Calu3 (cell line): ENCODE results near the gene LRMDA. TPM values are rescaled to one million over a fixed set of nuclear protein-coding genes. Genes with fewer than 3 reads are reported as not detected.

Source experiments
- BruUV-seq: library from RNA; stranded (reverse); fragments of 400-500 nt; replicated peaks from 2 replicates; lab custom pipeline; 2021; lab: Mats Ljungman, UMichigan
- CTCF ChIA-PET: fragments of 300-600 bp; sonication (Branson Sonifier 250); formaldehyde crosslinking; loops from one replicate; lab custom pipeline; 2022; ENCODE audit warnings: antibody characterized with exemption; lab: Charles Lee
- DNase-seq: peaks from one replicate; pipeline ENCODE4 v3.0.0; 2022
- H3K27ac Mint-ChIP-seq: one replicate; pipeline ENCODE4 v1.8.0; 2022; ENCODE audit warnings: mixed read lengths; ENCODE audit not compliant: unreplicated experiment
- H3K27me3 Mint-ChIP-seq: one replicate; pipeline ENCODE4 v1.8.0; 2022; ENCODE audit warnings: mixed read lengths; ENCODE audit not compliant: unreplicated experiment
- H3K36me3 Mint-ChIP-seq: one replicate; pipeline ENCODE4 v1.8.0; 2022; ENCODE audit warnings: mild to moderate bottlenecking, moderate library complexity, mixed read lengths; ENCODE audit not compliant: insufficient read depth, unreplicated experiment
- H3K4me1 Mint-ChIP-seq: one replicate; pipeline ENCODE4 v1.8.0; 2022; ENCODE audit warnings: mild to moderate bottlenecking, low read depth, mixed read lengths; ENCODE audit not compliant: unreplicated experiment
- H3K4me3 Mint-ChIP-seq: one replicate; pipeline ENCODE4 v1.8.0; 2022; ENCODE audit warnings: mild to moderate bottlenecking, low read depth, moderate library complexity, mixed read lengths; ENCODE audit not compliant: unreplicated experiment
- H3K9me3 Mint-ChIP-seq: one replicate; pipeline ENCODE4 v1.8.0; 2022; ENCODE audit warnings: low read depth, mixed read lengths; ENCODE audit not compliant: unreplicated experiment
- intact Hi-C: fragments of 100-400 bp; cut with micrococcal nuclease; formaldehyde crosslinking; loops from one replicate; pipeline ENCODE4 v1.10.0; 2022; ENCODE audit not compliant: unreplicated experiment
- total RNA-seq: library from RNA; stranded (reverse); gene quantifications from 2 replicates; pipeline ENCODE4 v1.2.3, GENCODE V29; 2022
- TF ChIP-seq, protein P1 (sequence below): fragments of 200-600 bp; IDR thresholded peaks from one replicate; pipeline ENCODE4 v1.8.0; 2022; ENCODE audit warnings: antibody characterized with exemption; ENCODE audit not compliant: unreplicated experiment

Gene LRMDA
- total RNA-seq, 1 experiment from 2014 or later, result 7.6 TPM

DNA sequence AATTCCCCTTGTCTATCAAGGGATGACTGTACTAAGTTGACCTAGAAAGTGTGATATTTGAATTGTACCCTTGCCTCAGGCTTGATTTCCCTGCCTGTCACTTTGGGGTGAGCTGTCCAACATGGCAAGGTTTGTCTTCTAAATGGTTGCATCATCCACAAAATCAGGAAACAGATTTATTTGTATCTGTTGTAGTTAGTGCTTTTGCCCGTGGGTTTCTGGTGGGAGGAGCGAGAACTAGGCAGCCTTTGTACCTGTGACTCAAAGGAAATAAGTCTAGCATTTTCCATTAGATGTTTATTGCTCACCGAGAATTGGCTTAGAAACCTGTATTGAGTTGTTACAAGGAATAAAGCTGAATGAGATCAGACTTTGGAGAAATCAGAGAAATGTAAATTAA, 650.8 kb downstream of the LRMDA start:
- peaks cover 7% of the 10 kb centered on the region for H3K9me3 Mint-ChIP-seq
- H3K36me3 Mint-ChIP-seq, result no peaks in the 10 kb centered on the region
- no TSS peak for BruUV-seq
- no peak overlapping the region for H3K27ac Mint-ChIP-seq
- intact Hi-C loops, result no loop called here
- peaks cover 14% of the 10 kb centered on the region for H3K27me3 Mint-ChIP-seq
- TF ChIP-seq, protein P1, sequence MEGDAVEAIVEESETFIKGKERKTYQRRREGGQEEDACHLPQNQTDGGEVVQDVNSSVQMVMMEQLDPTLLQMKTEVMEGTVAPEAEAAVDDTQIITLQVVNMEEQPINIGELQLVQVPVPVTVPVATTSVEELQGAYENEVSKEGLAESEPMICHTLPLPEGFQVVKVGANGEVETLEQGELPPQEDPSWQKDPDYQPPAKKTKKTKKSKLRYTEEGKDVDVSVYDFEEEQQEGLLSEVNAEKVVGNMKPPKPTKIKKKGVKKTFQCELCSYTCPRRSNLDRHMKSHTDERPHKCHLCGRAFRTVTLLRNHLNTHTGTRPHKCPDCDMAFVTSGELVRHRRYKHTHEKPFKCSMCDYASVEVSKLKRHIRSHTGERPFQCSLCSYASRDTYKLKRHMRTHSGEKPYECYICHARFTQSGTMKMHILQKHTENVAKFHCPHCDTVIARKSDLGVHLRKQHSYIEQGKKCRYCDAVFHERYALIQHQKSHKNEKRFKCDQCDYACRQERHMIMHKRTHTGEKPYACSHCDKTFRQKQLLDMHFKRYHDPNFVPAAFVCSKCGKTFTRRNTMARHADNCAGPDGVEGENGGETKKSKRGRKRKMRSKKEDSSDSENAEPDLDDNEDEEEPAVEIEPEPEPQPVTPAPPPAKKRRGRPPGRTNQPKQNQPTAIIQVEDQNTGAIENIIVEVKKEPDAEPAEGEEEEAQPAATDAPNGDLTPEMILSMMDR, result no peak
- H3K4me1 Mint-ChIP-seq, result peaks cover 9% of the 10 kb centered on the region
- CTCF ChIA-PET, result no interaction called here
- DNase-seq, result no peak
- no peak overlapping the region for H3K4me3 Mint-ChIP-seq

DNA sequence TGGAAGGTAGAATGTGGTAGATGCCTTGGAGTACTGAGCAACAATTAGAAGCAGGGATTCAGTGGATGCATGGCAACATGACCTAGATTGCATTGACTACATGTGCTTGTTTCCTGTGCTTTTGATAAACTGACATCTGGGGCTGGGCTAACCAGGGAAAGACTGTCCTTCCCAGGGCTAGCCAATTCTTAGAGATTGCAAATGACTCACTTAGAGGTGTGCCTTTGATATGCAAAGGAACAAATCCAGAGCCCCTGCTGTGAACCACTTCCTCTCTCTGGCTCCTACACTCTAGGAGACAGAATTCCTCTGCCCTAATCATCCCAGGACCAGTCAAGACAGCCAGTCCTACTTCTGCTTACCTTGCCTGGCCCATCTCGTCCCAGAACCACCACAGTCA, 651.5 kb downstream of the LRMDA start:
- TF ChIP-seq, protein P1, result no peak
- CTCF ChIA-PET, result no interaction called here
- no peak for DNase-seq
- Mint-ChIP-seq H3K27me3 (peaks cover 14% of the 10 kb centered on the region), H3K27ac (no peak overlapping the region), H3K4me3 (no peak overlapping the region), H3K36me3 (no peaks in the 10 kb centered on the region), H3K4me1 (peaks cover 9% of the 10 kb centered on the region), H3K9me3 (peaks cover 7% of the 10 kb centered on the region)
- no TSS peak for BruUV-seq
- intact Hi-C loops, result no loop called here

DNA sequence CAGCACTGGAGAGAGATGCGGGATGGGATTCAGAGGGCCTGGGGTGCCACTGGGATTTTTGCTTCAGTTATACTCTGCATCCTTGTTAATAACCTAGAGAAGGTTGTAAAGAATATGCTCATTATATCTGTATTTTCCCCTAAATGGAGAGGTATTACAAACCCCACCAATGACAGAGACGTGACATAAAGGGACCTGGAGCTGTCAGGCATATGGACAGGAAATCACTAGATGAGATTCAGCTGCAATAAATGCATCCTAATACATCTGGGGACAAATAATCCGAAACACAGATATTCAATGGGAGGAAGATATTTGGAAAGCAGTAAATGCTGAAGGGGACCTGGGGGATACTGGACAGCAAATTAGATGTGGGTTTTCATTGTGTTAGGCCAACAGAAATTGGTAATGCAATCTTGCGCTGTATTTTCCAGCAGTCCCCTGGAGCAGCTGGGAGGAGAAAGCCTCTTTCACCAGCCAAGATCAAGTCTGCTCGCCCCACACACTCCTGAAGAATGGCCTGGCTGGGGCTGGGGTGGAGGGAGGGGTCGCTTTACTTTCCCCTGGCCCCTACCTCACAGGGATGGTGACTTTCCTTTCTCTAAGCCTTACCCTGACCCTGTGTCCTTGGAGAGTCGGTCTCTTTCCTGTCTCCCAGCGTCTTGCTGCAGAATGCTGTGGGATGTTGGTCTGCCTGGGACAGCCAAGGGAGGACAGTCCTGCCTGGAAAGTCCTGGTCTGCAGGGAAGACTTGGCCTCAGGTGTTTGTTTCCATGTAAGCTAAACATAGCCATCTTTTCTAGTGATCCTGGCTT, 653.8 kb downstream of the LRMDA start:
- CTCF ChIA-PET, result no interaction called here
- Mint-ChIP-seq H3K27ac (no peak overlapping the region), H3K9me3 (no peaks in the 10 kb centered on the region), H3K4me1 (peaks cover 9% of the 10 kb centered on the region), H3K27me3 (peaks cover 14% of the 10 kb centered on the region), H3K36me3 (no peaks in the 10 kb centered on the region), H3K4me3 (no peak overlapping the region)
- TF ChIP-seq, protein P1, result no peak
- BruUV-seq, result no TSS peak
- no peak for DNase-seq
- intact Hi-C loops, result no loop called here

DNA sequence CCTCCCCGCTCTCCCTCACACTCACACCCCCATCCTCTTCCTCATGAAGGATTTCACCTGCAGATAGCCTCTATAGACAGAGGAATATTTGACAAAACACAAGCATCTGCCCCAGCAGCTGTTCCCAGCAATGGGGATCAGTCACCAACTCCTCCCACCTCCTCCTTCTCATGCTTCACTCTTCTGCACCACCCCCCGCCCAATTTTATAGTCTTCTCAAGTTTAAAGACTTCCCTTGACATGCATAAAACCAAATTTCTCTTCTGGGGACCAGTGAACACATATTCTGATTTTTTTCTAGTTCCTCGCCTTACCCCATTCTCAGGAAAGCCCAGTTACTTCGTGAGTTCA, 654.4 kb downstream of the LRMDA start:
- Mint-ChIP-seq H3K27me3 (peaks cover 14% of the 10 kb centered on the region), H3K4me1 (peaks cover 9% of the 10 kb centered on the region), H3K36me3 (no peaks in the 10 kb centered on the region), H3K27ac (no peak overlapping the region), H3K4me3 (no peak overlapping the region), H3K9me3 (peaks cover 4% of the 10 kb centered on the region)
- TF ChIP-seq, protein P1, result no peak
- no TSS peak for BruUV-seq
- intact Hi-C loops, result no loop called here
- no peak for DNase-seq
- CTCF ChIA-PET, result no interaction called here
